GM12872 (cell line): ENCODE results near the gene TRIM39.

Source experiments
- TF ChIP-seq, protein P1 (sequence below): IDR thresholded peaks from 3 replicates; pipeline ENCODE4 v1.5.1; 2011; ENCODE audit warnings: low read depth, mild to moderate bottlenecking, low read length, moderate library complexity; ENCODE audit not compliant: insufficient read depth

Gene TRIM39

DNA sequence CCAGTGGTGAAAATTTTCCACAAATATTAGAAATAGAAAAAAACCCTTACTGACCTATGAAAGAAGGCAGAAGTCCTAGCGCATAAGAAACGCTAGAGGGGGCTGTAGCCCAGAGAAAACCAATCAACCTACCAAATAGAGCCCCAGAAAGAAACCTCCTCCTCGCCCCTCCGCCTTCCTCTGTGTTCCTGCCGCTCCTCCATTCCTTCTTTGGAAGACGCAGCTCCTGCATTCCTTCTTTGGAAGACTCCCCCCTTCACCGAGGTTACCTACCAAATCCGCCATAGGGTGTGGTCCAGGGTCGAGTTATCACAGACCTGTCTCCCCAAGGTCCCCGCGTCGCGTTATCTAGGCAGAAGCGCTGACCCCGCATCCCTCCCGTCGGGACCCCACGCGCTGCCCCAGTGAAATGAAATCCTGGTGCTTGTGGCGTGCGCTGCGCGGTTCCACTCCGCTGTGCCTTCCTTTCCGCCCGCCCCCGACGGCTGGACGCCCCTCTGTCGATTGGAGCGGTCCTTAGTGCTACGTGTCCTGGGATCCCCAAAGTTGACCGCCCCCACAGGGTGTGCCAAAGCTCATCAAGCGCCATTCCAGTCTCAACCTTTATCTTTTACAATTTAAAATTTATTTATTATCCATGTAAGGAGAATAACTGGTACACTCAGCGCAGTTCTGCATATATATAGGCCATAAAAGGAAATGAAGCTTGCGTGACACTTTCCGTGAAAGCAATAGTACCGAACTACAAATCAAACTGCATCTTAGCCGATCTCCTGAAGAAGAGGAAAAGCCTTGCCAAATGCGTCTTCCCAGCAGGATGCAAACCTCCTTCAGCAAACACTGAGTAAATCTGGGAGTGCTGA is 31.2 kb downstream of the TRIM39 start:
- TF ChIP-seq, protein P1, sequence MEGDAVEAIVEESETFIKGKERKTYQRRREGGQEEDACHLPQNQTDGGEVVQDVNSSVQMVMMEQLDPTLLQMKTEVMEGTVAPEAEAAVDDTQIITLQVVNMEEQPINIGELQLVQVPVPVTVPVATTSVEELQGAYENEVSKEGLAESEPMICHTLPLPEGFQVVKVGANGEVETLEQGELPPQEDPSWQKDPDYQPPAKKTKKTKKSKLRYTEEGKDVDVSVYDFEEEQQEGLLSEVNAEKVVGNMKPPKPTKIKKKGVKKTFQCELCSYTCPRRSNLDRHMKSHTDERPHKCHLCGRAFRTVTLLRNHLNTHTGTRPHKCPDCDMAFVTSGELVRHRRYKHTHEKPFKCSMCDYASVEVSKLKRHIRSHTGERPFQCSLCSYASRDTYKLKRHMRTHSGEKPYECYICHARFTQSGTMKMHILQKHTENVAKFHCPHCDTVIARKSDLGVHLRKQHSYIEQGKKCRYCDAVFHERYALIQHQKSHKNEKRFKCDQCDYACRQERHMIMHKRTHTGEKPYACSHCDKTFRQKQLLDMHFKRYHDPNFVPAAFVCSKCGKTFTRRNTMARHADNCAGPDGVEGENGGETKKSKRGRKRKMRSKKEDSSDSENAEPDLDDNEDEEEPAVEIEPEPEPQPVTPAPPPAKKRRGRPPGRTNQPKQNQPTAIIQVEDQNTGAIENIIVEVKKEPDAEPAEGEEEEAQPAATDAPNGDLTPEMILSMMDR, result peak; percentile 85

DNA sequence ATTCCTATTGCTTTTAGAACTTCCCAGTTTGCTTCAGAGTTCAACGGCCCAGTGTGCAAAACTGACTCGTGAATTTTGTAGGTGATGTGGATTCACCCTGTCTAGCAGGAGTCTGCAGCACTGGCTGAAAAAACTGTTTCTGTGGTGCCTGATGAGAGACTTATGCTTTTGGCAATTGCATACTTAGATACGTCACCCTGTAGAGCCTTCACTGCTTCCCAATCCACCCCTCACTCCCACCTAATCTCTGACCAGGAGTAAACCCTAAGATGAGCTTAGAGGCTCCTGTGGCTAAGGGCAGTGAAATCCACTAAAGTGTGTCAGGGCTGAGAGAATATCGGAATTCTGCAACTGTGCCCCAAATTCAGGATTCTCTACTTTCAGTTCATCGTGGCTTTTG is 32.5 kb downstream of the TRIM39 start:
- TF ChIP-seq, protein P1, result no peak

DNA sequence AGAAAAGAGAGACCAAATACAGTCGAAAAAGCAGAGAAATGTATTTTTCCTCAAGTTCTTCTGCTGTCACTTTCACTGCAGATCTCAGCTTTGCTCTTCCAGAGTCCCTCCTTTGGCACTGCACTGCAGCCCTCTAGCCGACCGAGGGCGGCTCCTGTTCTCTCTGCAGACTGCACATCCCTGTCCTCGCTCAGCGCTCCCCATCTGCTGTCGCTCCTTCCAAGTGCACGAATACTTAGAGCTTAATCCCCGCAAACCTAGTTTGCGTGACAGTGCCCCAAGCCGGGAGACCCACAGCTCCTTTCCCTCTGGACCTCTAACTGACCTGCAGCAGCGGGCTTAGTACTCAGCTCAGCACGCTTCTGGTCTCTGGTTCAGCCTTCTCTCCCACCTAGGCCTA is 33.4 kb downstream of the TRIM39 start:
- TF ChIP-seq, protein P1, result no peak

DNA sequence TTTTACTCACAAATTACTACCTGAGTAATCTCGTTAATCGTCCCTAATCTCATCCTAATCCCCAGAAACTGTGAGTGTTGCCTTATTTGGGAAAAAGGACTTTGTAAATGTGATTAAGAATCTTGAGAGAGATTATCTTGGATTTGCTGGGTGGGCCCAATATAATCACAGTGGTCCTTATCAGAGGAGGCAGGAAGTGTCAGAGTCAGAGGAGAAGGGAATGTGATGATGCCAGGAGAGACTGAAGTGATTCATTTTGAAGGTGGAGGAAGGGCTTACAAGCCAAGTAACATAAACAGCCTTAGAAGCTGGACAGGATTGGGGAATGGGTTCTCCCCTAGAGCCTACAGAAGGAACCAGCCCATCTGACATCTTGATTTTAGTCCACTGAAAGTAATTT is 34.9 kb downstream of the TRIM39 start:
- TF ChIP-seq, protein P1, result no peak

DNA sequence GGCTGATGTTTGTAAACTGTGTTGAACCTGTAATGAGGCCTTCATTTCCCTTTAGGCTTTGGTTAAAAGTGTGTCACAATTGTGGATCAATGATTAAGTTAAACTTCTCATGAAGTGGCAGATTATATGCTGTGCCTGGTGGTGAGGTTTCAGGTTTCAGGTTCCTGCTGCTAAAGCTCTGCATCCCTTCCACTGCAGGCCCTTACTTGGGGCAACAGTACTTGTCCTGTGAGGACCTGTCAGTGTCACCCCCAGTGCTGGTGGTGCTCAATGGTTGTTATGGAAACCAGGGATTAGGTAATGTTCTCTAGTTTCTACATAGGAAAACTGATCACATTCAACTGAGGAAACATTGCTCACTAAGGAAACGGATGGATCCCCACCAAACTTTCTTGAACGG is 36.7 kb downstream of the TRIM39 start:
- TF ChIP-seq, protein P1, result no peak

DNA sequence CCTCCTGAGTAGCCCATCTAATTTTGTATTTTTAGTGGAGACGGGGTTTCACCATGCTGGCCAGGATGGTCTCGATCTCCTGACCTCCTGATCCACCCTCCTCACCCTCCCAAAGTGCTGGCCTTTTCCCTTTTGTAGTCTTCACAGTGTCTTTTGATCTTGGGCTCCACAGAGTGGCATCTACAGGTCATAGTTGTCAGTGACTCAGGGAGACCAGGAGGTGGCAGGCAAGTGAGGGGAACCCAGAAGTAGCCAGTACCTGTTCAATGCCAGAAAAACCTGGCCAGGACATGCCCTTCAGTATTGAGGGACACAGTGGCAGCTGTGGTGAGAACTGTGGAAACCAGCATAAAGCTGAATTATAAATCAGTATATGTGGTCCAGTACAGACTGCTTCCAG is 37.9 kb downstream of the TRIM39 start:
- TF ChIP-seq, protein P1, result peak; percentile 50

DNA sequence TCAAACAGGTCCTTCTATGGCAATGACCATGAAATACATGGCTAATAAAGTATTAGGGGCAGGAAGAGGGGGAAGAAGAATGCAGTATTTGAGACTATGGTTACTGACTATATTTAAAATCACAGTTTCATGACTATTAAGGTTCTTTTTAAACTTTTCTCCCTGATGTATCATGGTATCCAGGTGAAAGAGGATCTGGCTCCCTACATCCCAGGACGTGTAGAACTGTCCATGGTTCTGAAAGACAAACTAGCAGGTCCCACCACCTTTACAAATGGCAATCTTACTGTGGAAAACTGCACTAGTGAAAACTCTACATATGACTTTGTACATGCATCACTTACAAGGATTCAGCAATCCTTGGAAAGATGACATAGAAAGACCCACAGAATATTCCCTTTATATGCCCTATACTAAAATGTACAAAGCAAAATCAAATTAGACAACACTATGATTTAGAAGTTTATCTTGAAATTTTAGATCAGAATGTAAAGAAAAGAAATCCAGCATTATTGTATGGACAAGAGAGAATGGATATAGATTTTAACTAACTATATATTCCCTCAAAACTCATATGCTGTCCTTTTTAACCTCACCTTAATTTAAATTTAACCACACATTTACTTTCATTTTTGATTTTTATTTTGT is 51.7 kb downstream of the TRIM39 start:
- TF ChIP-seq, protein P1, result no peak
